NT2/D1 (cell line): Measurements from ENCODE around the gene FIP1L1.

Source experiments
- SUZ12 ChIP-seq: IDR thresholded peaks from 2 replicates; pipeline ENCODE4 v1.6.1; 2011; ENCODE audit not compliant: insufficient read length, insufficient read depth; ENCODE audit errors: extremely low read depth
- YY1 ChIP-seq: IDR thresholded peaks from 2 replicates; pipeline ENCODE4 v1.6.1; 2011; ENCODE audit not compliant: insufficient read length, insufficient read depth
- ZNF274 ChIP-seq: IDR thresholded peaks from 2 replicates; pipeline ENCODE4 v1.6.1; 2011; ENCODE audit warnings: mild to moderate bottlenecking, low read depth, low read length

GRCh38 chr4:53502094-53502493 lies 124.7 kb downstream of the FIP1L1 start:
- TF ChIP-seq YY1 (no peak), ZNF274 (no peak), SUZ12 (no peak)
